ENCODE results near the gene TADA2A.

The TADA2A gene

DNA sequence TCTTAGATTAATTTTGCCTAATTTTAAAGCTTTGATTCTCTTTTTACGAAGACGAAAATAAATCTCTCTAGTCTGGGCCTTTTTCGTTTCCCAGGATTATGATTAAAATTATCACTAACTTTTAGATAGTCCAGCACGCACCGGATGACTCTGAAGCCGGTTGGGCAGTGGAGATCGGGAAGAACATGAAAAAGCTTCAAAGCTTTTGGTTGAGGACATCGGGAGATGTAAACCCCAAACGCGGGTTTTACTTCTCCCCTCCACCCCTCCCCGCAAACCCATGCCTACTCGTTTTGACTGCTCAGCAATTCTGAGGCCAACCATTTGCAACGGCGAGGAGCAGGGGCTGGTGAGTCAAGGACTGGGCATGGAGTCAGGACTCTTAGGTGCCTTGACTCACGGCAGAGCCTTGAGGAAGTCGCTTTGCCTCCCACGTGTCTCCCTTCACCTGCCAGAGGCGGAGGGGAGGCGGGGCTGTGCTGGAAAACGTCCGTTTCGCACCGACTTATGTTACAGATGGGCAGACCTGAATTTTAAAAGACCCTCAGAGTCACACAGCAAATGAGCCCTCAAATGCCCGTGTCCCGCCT, 82.0 kb downstream of the TADA2A start:
- Histone ChIP-seq H3K9me3 (ENCODE audit: insufficient read depth, low read depth, low read length) (no peaks in the 10 kb centered on the region), H3K36me3 (ENCODE audit: insufficient read depth, low read length) (no peaks in the 10 kb centered on the region), H4K20me1 (ENCODE audit: insufficient read depth, low read length, poor library complexity, severe bottlenecking) (peaks cover 21% of the 10 kb centered on the region), H3K4me1 (ENCODE audit: insufficient read depth, low read length, poor library complexity, severe bottlenecking) (peaks cover 35% of the 10 kb centered on the region), H3K9ac (ENCODE audit: low read depth, low read length, poor library complexity, severe bottlenecking) (peak overlapping the region; percentile 85), H3K27me3 (ENCODE audit: insufficient read depth, low read length, poor library complexity, severe bottlenecking) (no peaks in the 10 kb centered on the region), H3K4me2 (ENCODE audit: low read depth, low read length, poor library complexity, severe bottlenecking) (peak overlapping the region; percentile 98), H3K4me3 (ENCODE audit: low read length, poor library complexity, severe bottlenecking) (peak overlapping the region; percentile 93), H2AFZ (ENCODE audit: low read length) (peak overlapping the region; percentile 99), H3F3A (ENCODE audit: low read depth) (0 out of 2 replicates have a peak, but pooled peaks cover 3% of the 10 kb centered on the region), H3K9me2 (replicated peaks; ENCODE audit: low read depth, low read length) (no peaks in the 10 kb centered on the region), H3K79me2 (ENCODE audit: insufficient read depth, low read length) (peaks cover 34% of the 10 kb centered on the region)
- no peak for TF ChIP-seq EZH2phosphoT487 (IDR thresholded peaks at IDR 0.05; ENCODE audit: borderline replicate concordance)
- TF ChIP-seq, protein P1, sequence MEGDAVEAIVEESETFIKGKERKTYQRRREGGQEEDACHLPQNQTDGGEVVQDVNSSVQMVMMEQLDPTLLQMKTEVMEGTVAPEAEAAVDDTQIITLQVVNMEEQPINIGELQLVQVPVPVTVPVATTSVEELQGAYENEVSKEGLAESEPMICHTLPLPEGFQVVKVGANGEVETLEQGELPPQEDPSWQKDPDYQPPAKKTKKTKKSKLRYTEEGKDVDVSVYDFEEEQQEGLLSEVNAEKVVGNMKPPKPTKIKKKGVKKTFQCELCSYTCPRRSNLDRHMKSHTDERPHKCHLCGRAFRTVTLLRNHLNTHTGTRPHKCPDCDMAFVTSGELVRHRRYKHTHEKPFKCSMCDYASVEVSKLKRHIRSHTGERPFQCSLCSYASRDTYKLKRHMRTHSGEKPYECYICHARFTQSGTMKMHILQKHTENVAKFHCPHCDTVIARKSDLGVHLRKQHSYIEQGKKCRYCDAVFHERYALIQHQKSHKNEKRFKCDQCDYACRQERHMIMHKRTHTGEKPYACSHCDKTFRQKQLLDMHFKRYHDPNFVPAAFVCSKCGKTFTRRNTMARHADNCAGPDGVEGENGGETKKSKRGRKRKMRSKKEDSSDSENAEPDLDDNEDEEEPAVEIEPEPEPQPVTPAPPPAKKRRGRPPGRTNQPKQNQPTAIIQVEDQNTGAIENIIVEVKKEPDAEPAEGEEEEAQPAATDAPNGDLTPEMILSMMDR (conservative IDR thresholded peaks at IDR 0.05; ENCODE audit: low read length) = no peak

DNA sequence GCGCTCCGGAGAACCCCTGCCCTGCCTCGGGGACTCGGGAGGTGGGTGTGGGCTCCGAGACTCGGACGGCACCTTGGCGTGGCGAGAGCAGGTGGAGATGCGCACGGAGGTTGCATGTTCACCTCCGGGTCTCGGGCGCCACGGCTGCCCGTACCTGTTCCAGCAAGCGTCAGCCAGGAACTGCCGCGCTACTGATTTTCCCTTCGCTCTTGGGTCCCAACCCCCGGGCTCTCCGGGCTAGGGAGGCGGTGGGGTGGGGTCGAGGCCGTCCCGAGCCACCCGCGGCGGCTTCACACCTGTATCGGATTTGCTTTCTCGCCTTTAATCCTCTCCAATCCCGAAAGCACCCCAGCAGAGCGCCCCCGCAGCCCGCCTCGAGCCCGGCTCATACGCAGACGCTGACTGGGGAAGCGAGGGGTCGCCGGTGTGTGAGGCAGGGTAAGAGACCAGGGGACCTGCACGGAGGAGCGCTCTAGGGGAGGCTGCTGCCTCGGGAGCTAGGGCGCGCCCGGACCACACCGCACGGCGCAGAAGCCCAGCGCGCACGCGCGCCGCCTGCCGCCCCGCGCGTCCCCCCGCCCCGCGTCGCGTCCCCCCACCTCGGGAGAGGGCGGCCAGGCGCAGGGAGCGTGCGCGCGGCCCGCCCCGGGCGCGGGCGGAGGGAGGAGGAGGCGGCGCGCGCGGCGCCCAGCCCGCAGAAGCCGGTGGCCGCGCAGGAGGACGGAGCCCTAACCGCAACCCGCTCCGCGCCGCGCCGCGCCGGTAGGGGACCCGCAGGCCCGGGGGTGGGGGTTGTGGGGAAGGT, 82.7 kb downstream of the TADA2A start, which contains the start of gene DUSP14:
Gene DUSP14, plus strand, starts transcription at position 695 of the 805 bp plus-strand sequence. CDS start 22,382 bp downstream, outside the sequence.
- peak within 1 kb of the TSS; percentile 85 for H3K9ac ChIP-seq (ENCODE audit: low read depth, low read length, poor library complexity, severe bottlenecking)
- no peaks in the 10 kb centered on the region for H3K36me3 ChIP-seq (ENCODE audit: insufficient read depth, low read length)
- no peaks in the 10 kb centered on the region for H3K9me2 ChIP-seq (replicated peaks; ENCODE audit: low read depth, low read length)
- peaks cover 41% of the 10 kb centered on the region for H3K79me2 ChIP-seq (ENCODE audit: insufficient read depth, low read length)
- H3K27me3 ChIP-seq (ENCODE audit: insufficient read depth, low read length, poor library complexity, severe bottlenecking) = no peaks in the 10 kb centered on the region
- H2AFZ ChIP-seq (ENCODE audit: low read length) = peak within 1 kb of the TSS; percentile 99
- H3F3A ChIP-seq (ENCODE audit: low read depth) = 0 out of 2 replicates have a peak, but pooled peaks cover 3% of the 10 kb centered on the region
- H3K4me3 ChIP-seq (ENCODE audit: low read length, poor library complexity, severe bottlenecking) = peak within 1 kb of the TSS; percentile 93
- H4K20me1 ChIP-seq (ENCODE audit: insufficient read depth, low read length, poor library complexity, severe bottlenecking) = peaks cover 21% of the 10 kb centered on the region
- H3K4me2 ChIP-seq (ENCODE audit: low read depth, low read length, poor library complexity, severe bottlenecking) = peak within 1 kb of the TSS; percentile 98
- TF ChIP-seq, protein P1 (conservative IDR thresholded peaks at IDR 0.05; ENCODE audit: low read length) = 0 out of 2 replicates have a peak, but pooled peaks have one; percentile 21
- TF ChIP-seq EZH2phosphoT487 (IDR thresholded peaks at IDR 0.05; ENCODE audit: borderline replicate concordance) = no peak
- no peaks in the 10 kb centered on the region for H3K9me3 ChIP-seq (ENCODE audit: insufficient read depth, low read depth, low read length)
- peaks cover 35% of the 10 kb centered on the region for H3K4me1 ChIP-seq (ENCODE audit: insufficient read depth, low read length, poor library complexity, severe bottlenecking)

DNA sequence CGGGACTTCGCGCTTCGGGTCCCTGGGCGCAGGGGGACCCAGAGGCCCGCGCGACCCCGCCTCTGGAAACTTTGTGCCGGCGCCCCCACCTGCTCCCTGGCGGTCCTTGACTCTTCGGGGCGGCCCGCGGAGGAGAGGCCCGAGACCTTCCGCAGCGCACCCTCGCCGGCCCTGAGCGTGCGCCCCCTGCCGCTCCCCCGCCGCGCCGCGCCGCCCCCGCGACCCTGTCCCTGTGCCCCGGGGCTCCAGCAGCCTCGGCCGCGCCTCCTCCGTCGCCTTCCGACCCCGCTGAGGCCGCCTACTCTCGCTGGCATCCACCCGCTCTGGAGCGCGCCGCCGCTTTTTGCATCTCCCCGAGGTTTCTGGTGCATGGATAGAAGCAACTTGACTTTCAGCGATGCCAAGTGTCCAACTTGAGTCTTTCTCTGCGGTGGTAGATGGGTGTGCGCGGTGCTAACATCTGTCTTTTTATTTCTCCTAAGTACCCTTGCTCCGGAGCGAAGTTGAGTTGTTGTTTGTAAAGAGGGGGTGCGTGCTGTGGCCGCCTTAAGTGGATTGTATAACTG, 83.4 kb downstream of the TADA2A start:
- Histone ChIP-seq H3K4me3 (ENCODE audit: low read length, poor library complexity, severe bottlenecking) (peak overlapping the region; percentile 89), H4K20me1 (ENCODE audit: insufficient read depth, low read length, poor library complexity, severe bottlenecking) (peaks cover 21% of the 10 kb centered on the region), H3K9ac (ENCODE audit: low read depth, low read length, poor library complexity, severe bottlenecking) (peak overlapping the region; percentile 76), H3F3A (ENCODE audit: low read depth) (0 out of 2 replicates have a peak, but pooled peaks cover 3% of the 10 kb centered on the region), H2AFZ (ENCODE audit: low read length) (peak overlapping the region; percentile 20; the same call in 1 of the 2 replicates), H3K27me3 (ENCODE audit: insufficient read depth, low read length, poor library complexity, severe bottlenecking) (no peaks in the 10 kb centered on the region), H3K4me2 (ENCODE audit: low read depth, low read length, poor library complexity, severe bottlenecking) (peak overlapping the region; percentile 83), H3K36me3 (ENCODE audit: insufficient read depth, low read length) (no peaks in the 10 kb centered on the region), H3K4me1 (ENCODE audit: insufficient read depth, low read length, poor library complexity, severe bottlenecking) (peaks cover 35% of the 10 kb centered on the region), H3K9me2 (replicated peaks; ENCODE audit: low read depth, low read length) (no peaks in the 10 kb centered on the region), H3K79me2 (ENCODE audit: insufficient read depth, low read length) (peaks cover 48% of the 10 kb centered on the region), H3K9me3 (ENCODE audit: insufficient read depth, low read depth, low read length) (no peaks in the 10 kb centered on the region)
- TF ChIP-seq EZH2phosphoT487 (IDR thresholded peaks at IDR 0.05; ENCODE audit: borderline replicate concordance) = no peak
- TF ChIP-seq, protein P1 (conservative IDR thresholded peaks at IDR 0.05; ENCODE audit: low read length) = peak; percentile 44

Measured in Loucy (cell line).